ENCODE measurements around the gene RING1.

DNA sequence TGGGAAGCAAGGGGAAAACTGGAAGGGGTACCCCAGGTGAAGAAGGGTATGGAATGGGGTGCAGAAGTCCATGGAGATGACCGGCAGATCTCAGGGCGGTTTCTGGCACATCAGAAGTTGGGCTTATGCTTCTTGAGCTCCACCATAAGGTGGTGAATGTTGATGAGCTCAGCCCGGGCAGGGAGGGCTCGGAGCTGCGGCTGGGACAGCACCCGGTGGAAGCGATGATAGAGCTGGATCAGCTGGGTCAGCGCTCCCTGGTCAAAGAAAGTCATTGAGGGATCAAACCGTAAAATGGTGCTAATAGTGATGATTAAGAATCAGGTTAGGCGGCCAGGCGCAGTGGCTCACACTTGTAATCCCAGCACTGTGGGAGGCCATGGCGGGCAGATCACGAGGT is 42.4 kb downstream of the RING1 start:
- TF ChIP-seq, protein P1, sequence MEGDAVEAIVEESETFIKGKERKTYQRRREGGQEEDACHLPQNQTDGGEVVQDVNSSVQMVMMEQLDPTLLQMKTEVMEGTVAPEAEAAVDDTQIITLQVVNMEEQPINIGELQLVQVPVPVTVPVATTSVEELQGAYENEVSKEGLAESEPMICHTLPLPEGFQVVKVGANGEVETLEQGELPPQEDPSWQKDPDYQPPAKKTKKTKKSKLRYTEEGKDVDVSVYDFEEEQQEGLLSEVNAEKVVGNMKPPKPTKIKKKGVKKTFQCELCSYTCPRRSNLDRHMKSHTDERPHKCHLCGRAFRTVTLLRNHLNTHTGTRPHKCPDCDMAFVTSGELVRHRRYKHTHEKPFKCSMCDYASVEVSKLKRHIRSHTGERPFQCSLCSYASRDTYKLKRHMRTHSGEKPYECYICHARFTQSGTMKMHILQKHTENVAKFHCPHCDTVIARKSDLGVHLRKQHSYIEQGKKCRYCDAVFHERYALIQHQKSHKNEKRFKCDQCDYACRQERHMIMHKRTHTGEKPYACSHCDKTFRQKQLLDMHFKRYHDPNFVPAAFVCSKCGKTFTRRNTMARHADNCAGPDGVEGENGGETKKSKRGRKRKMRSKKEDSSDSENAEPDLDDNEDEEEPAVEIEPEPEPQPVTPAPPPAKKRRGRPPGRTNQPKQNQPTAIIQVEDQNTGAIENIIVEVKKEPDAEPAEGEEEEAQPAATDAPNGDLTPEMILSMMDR (IDR thresholded peaks at IDR 0.05), result no peak
- TF ChIP-seq POLR2A (IDR thresholded peaks at IDR 0.05), result no peak

All from testis (tissue), 2 donors.